Stimulated activated CD4-positive, alpha-beta T cell treated with anti-CD3 and anti-CD28 coated beads, Interleukin-15, amount 100 ng/mL, for 1 hour (primary cell): Measurements from ENCODE around the gene RAB11FIP5.
"Not testable (repeated sequence)": the region's sequence is repeated elsewhere in the genome, so short reads cannot be mapped to it uniquely, and the experiment has no call there.

Experiments
- DNase-seq, 2 donors: peaks; one replicate each; pipeline ENCODE4 v3.0.0-alpha.2; 2020; ENCODE audit warnings: low read depth in 1 of 2, low spot score in 1 of 2

Gene RAB11FIP5

DNA sequence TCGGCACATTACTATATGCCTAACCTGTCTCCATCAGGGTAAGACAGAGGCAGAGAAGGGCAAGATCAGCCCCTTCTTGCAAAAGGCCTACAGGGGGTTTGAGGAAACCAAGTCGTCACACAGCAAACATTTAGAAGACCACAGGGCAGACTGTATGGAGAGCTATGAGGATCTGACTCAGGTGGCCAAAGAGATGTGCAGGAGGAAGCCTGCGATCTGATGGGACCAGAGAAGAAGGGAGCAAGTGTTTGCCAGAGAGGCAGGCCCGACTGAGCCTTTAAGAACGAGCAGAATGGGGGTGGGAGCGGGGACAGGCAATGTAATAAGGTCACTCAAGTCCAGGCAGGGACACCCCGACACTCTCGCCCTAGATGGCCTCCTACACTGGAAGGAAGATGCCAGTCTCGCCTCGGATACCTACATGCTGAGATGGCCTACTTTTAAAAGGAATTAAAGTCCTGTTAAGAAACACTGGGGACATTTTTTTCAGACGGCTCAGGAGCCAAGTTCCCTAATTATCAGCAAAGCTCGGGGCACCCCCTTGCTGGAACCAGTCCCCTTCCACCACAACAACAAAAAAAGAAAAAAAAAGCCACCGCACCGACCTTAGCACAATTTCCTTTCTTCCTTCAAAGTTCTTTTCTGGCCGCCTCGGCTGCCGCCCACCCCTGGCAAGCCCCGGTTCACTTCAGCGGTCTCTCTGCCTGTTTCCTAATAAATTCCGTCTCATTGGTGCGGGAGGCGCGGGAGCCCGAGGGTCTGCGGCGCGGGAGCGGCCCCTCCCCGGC, 42.7 kb downstream of the RAB11FIP5 start:
- DNase-seq: no peak

DNA sequence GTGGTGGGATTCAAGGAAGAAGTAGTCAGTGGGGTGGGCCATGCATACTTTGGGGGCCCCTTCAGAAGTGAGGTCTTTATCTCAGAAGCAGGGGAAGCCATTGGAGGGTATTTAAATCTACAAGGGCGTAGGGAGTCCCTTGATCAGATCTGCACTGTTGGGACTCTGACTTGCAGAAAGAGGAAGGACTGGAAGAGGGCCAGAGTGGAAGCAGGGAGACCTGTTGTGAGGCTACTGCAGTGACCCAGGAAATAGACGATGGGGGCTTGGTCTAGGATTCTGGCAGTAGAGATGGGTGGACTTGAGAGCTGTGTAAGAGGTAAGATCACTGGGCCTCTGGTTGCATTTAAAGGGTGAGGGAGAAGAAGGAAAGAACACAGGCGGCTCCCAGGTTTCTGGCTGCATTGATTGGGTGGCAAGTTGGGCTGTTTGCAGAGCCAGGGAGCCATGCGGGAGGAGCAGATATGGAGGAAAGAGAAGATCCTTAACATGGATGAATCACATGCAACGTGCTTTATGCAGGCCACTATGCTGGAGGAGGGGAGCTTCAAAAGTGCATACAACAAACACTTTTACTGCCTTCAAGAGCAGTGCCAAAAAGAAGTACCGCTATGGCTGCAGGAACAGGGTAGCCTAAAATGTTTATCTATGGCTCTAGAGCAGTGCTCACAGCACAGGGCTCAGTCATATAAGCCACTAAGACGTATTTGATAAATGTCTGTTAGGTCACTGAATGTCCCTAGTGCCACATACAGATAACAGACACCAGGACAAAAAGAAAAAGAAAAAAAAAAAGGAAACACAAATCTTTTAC, 43.5 kb downstream of the RAB11FIP5 start:
- DNase-seq: no peak

DNA sequence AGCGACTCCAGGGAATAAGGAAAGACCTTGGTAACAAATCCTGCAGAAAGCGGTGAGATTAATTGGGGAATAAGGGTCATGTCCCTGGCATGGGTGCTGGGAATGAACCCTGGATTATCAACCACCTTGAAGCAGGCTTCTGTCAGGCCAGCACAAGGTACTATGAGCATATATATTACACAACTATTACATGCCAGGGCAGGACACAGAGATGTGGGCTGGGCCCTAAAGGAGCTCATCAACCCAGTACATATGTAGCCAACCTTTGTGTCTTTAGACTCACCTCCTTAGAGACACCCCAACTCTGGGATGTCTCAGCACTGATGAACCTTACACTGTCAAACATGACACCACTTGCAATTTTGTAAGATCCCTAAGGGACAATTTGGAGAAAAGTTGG, 44.6 kb downstream of the RAB11FIP5 start:
- DNase-seq: no peak

DNA sequence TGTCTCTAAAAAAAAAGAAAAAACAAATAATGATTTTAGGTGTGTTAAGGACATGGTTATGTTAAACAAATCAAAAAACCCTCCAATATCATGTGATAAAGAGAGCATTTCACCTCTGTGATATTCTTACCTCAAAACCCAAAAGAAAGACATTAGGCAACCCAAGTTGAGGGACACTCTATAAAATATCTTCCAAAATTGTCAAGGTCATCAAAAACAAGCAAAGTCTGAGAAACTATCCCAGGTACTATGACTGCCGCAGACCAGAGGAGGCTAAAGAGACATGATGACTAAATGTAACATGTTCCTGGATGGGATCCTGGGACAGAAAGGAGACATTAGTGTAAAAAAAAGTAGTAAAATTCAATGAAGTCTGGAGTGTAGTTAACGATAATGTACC, 45.7 kb downstream of the RAB11FIP5 start:
- no peak for DNase-seq

DNA sequence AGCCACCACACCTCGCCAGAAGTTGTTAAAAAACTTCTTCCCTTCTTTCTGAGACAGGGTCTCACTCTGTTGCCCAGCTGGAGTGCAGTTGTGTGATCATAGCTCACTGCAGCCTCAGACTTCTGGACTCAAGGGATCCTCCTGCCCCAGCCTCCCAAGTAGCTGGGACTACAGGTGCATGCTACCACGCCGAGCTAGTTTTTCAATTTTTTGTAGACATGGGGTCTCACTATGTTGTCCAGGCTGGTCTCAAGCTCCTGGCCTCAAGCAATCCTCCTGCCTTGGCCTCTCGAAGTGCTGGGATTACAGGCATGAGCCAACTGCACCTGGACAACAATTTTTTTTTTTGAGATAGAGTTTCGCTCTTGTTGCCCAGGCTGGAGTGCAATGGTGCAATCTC, 47.7 kb downstream of the RAB11FIP5 start:
- DNase-seq: not testable (repeated sequence)

DNA sequence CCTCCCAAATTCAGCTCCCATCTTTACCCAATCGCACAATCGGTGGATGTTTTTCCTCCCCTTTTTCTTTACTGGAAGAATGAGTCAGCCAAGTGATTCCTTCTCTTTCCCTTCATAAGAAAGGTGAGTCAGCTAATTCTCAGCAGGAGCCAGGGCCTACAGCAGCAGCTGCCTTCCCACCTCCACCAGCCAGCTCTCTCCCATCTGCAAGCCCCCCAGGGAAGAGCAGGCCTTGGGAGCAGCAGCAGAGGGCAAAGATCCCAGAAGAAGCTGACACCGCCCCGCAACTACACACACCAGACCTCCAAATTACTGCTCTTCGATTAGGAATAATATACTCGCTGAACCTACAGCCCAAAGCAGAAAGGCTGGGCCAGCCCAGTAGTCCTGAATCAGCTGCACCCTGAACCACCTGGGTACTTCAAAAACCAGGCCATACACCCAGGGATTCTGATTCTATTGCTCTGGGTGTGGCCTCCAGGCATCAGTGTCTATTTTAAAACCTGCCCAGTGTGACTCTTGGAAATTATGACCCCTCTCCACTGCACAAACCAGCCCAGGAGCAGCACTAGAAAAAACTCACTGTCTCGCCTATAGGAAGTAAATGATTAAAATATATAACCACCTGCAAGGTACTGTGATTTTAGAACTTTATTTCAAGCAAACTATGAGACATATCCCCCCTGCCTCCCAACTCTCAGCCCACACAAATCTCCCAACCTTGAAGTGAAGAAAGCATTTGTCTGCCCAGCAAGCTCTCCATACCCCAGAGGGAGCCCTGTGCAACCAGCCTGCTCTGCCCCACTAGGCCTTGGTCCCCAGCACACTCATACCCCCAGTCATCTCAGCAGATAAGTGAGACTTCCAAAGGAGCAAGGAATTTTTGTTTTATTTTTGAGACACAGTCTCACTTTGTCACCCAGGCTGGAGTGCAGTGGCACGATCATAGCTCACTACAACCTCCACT, 48.6 kb downstream of the RAB11FIP5 start:
- no peak for DNase-seq

DNA sequence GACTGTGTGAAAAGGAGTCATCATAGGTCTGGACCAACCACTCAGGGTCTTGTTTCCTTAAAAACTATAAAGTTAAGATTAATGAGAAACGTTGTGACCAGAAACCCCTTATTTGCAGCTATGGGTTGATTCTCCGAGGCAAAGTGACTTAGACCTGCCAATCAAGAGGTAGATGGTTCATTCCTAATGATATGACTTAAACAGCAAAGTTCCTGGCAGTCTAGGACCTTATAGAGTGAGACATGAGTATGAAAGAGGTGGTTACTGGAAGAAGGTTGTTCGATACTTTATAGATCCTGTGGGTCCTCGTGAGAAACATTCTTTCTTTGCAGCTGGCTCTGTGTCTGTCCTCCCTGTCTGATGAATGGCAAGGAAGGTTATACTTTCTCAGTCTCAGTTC, 49.3 kb downstream of the RAB11FIP5 start:
- DNase-seq: no peak

DNA sequence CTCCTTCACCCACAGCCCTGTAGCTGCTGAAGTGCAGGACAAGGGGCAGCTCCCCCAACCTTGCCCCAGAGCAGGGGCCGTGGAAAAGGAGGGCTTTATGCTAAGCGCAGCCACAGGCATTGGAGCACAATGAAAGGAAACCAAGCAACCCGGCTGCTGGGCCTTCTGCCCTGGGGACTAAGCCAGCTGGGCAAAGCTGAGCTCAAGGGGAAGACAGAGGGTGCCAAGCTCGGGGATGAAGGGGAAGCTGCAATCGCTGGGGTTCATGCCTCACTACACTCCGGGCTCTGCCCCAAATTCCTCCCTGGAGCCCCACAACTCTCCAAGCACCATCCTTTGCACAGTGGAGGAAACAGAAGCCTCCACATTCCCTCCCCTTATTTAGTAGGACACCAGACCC, 53.6 kb downstream of the RAB11FIP5 start:
- no peak for DNase-seq

DNA sequence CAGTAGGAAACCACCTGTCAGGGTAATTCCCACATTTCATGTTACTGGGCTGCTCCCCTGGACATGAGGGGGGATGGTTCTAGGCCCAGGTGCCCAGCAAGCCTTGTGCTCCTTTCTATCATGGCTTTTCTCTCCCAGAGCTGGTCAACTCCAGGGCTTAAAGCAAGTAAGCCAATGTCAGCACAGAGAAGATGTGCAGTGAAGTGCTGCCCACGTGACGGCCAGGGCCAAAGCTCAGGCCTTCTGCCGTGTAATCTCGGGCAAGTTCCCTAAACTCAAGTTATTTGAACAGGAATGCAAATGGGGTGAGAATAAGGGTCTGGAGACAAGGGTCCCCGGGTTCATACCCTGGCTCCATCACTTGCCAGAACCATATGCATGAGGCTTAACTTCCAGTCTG, 57.8 kb downstream of the RAB11FIP5 start:
- DNase-seq: no peak

DNA sequence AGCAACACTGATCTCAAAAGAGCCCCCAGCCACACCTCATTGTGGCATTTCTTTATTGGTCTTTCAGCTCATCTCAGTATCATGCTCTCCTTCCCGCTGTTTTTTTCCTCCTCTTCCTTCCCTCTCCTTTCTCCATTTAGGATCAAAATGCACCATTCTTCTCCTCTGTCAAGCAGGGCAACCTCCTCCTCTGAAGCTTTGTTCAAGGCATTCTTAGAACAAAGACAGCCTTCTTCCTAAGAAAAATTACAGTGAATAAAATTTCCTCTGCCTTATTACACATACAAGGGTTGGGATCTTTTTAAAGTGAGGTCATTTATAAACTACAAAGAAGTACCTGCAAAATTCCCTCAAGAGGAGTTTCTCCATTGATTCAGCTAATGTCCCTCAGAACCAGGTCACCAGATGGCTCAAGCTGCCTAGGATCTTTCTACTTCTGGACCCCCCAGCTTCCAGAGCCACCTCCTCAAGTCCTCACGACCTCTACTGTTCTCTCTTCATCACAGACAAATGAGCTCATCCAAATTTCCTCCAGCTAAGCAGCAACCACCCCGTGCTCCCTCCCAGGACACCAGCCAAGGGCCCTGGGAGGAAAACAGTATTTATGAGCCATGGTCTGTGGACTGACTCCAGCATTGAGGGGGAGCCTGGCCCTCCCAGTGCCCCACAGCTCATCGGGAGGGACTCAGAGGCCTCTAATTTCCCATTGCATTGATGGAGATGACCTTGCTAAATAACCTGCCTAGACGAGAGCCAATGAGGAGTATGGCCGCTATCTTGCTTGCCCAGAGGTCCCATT, 59.2 kb downstream of the RAB11FIP5 start:
- no peak for DNase-seq

DNA sequence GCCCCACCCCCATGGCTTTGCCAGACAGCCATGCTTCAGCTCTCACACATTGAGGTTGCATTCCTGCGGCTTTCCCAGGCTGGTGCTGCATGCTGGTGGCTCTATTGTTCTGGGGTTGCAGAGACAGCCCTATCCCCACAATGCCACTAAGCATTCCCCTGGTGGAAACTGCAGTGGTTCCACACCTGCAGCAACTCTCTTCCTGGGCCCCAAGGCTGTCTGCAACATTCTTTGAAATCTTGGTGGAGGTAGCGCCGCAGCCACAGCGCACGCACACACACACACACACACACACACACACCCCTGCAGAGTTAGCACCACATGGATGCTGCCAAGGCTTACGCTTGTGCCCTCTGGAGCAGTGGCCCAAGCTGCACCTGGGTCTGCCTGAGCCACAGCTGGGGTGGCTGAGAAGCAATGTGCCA, 62.6 kb downstream of the RAB11FIP5 start:
- no peak for DNase-seq

DNA sequence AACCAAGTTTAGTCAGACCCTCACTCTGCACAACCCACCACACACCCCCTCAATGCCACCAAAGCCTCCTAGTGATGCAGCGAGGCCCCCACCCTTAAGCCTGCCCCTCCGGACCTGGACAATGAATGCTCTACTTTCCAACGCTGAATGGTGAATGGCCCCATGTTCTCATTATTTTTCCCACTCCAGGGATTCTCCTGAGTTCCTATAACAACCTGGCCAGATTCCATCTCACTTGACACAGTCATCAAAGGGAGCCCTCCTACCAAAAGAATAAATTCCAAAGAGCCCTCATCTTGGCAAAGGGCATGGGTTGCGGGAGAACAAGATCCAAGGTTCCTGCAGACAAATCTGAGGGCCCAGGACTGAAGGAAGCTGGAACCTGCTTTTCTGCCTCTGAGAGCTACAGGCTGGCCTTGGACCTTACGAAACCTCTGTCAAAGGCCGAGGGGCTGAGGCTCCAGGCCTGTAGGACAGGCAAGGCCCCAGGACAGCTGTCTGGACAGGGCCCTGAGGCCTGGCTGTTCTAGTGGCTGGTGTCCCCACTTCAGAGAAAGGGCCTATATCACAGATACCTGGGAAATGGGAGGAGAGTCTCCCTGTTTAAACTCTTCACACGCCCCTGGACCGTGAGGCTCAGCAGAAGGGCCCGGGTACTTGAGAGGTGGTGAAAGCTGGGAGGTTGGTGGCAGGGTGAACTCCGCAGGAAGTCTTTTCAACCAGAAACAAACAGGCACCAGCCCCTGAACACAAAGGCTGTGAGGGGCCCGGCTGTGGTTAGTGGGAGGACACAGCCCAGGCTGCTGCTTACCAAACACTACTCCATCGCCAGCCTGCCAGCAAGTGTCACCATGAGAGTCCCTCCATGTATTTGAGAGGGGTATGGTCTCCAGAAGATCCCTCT, 68.6 kb downstream of the RAB11FIP5 start:
- no peak for DNase-seq

DNA sequence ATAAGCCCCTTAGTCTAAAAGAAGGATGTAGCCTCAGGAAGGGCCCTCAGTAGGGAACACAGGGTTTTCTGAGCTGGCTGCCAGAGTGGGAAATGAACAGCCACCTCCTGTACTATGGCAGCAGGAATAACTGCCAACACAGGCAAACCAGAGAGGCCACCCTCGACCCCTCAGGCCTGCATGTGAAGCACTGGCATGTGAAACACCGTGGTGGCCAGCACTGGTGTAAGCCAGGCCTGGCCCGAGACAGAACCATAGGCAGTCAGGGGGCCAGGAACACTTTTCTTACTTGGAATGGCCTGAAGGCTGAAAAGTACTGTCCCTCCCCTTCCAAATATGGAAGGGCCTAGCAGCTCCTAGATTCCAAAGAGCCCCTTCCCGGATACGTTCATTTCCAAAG, 69.5 kb downstream of the RAB11FIP5 start:
- DNase-seq: no peak

DNA sequence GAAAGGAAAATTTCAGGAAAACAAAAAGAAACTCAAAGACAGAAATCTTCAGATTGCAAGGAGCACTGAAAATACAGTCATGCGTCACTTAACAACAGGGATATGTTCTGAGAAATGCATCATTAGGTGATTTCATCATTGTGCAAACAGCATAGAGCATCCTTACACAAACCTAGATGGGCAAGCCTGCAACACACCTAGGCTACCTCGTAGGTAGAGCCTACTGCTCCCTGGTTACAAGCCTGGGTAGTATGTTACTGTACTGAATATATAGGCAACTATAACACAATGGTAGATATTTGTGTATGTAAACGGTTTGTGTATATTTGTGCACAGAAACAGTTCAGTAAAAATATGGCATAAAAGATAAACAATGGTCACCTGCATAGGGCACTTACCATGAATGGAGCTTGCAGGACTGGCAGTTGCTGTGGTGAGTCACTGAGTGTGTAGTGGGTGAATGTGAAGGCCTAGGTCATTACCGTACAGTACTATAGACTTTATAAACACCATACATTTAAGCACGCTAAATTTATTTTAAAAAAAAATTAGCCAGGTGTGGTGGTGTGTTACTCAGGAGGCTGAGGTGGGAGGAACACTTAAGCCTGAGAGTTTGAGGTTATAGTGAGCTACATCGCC, 74.7 kb downstream of the RAB11FIP5 start:
- no peak for DNase-seq

DNA sequence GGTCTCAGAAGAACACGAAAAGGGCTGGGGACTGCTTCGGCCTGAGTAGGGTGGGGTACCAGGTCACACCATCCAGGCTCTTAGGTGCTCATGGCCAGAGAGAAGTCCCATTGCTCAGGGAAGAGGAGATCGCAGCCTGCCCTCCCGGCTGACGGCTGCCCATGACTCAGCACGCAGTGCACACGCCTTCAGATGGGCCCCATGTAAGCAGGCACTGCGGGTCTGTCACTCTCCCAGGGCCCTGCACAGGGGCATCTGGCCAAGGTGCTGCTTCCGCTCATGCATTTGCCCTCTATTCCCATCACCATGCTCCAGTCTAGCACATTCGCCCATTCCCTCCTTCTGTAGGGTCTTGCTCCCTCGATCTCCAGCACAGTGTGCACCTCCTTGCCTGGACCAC, 76.0 kb downstream of the RAB11FIP5 start:
- DNase-seq: no peak

DNA sequence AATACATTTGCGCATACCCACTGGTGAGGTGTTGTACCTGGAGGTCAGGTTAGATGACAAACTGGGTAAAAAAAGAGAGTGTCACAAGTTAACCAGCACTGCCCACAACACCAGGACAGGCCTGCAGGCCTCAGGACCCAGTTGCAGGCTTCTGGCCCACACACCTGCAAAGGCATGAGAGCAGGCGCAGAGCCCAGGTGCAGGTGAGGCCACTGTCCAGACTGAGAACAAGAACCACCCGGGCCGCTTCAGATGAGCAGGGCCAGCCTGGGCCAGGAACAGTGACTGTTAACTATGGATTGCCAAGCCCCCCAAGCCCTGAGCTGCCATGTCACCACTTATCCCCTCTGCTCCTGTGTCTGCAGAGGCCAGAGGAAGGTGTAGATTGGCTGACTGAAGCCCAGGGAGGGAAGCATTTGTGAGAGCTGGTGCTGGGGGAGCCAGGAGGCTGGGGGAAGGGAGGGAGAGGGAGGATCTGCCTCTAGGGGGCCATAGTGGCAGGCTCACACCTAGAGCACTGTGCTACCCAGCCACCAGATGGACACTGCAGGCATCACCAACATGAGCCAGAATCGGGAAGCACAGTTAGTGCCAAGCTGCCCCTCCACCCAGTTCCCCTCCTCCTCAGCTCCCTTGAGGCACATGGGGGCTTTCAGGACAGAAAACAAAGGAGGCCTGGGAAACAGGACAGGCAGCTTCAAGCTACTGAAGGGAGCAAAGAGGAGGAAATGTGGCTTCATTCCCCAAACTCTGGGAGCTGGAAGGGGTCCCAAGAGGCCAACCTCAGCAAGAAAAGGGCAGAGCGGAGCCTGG, 76.6 kb downstream of the RAB11FIP5 start:
- no peak for DNase-seq

DNA sequence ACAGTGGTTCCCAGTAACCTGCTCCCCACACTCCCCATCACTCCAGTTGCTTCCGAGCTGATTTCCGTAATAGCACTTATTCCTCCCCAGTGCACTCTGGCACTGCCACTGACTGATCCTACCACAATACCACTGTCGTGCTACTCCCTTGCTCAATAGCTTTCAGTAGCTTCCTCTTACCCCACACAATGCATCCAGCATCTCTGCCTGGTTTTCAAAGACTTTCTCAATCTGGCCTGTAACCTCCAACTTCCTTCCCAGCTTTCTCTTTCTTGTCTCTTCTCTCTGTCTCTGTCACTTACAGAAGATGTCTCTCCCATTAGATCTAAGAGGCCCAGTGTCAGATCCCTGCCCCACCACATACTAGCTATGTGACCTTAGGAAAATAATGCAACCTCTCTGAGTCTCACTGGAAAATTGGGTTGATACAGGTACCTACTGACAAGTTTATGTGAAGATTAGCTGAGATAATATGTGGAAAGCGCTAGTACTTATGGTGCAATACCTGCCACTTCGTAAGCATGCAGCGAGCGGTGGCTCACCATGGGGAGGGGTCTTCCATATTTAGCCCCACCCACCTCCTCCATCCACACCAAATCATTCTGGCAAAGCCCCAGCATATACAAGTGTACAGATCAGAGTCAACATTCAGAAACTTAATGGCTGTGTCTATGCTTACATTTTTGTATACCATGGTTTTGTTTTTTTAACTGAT, 77.9 kb downstream of the RAB11FIP5 start:
- DNase-seq: no peak
